H1 (cell line): ENCODE measurements around the gene ETS1. TPM values are rescaled to one million over a fixed set of nuclear protein-coding genes. Genes with fewer than 3 reads are reported as not detected.

ENCODE experiments used
- CEBPB ChIP-seq: IDR thresholded peaks from 2 replicates; pipeline ENCODE4 v1.6.1; 2012; ENCODE audit warnings: low read depth, low read length
- CHD7 ChIP-seq: fragments of 300-600 bp; sonication (generic); IDR thresholded peaks from 2 replicates; pipeline ENCODE4 v1.7.1; 2012; ENCODE audit warnings: low read length, moderate library complexity, mild to moderate bottlenecking, inconsistent platforms; ENCODE audit not compliant: insufficient replicate concordance
- GABPA ChIP-seq: IDR thresholded peaks from 2 replicates; pipeline ENCODE4 v1.6.1; 2011; ENCODE audit warnings: mild to moderate bottlenecking, low read length, moderate library complexity, borderline replicate concordance; ENCODE audit not compliant: insufficient read depth
- KDM4A ChIP-seq: IDR thresholded peaks from one replicate; pipeline ENCODE4 v1.7.1; 2012; ENCODE audit warnings: low read depth, mild to moderate bottlenecking, moderate library complexity, low read length, inconsistent platforms; ENCODE audit not compliant: severe bottlenecking
- KDM5A ChIP-seq: fragments of 200-600 bp; IDR thresholded peaks from 2 replicates; pipeline ENCODE4 v1.7.1; 2012; ENCODE audit warnings: mild to moderate bottlenecking, low read length, inconsistent platforms, mixed read lengths
- PHF8 ChIP-seq: fragments of 200-600 bp; sonication (generic); conservative IDR thresholded peaks from 2 replicates; pipeline ENCODE4 v1.7.1; 2012; ENCODE audit warnings: low read depth, mild to moderate bottlenecking, inconsistent platforms, low read length, moderate library complexity
- RFX5 ChIP-seq: IDR thresholded peaks from 2 replicates; pipeline ENCODE4 v1.6.1; 2011; ENCODE audit warnings: low read depth, low read length, improper control_type of control experiment, borderline replicate concordance
- SP1 ChIP-seq: IDR thresholded peaks from 2 replicates; pipeline ENCODE4 v1.6.1; 2011; ENCODE audit warnings: low read depth, low read length
- SP2 ChIP-seq: IDR thresholded peaks from 2 replicates; pipeline ENCODE4 v1.6.1; 2012; ENCODE audit warnings: mild to moderate bottlenecking, low read length, inconsistent platforms
- SUZ12 ChIP-seq: fragments of 200-600 bp; sonication (generic); IDR thresholded peaks from 2 replicates; pipeline ENCODE4 v1.6.1; 2012; ENCODE audit warnings: mild to moderate bottlenecking, inconsistent platforms, low read length, moderate library complexity, mixed read lengths
- USF2 ChIP-seq: IDR thresholded peaks from 2 replicates; pipeline ENCODE4 v1.6.1; 2011; ENCODE audit warnings: low read length, improper control_type of control experiment
- polyA plus RNA-seq, 7 experiments: library from polyadenylated mRNA; depleted of rRNA in 3 of 7; stranded (reverse) in 5 of 7; unstranded in 2 of 7; fragments of >200 nt in 5 of 7; fragments of 200-250 nt in 2 of 7; gene quantifications; 1 replicate in 5 of 7; 2 replicates in 1 of 7; 4 replicates in 1 of 7; pipeline versions ENCODE4 v1.2.1 to v1.2.3, GENCODE V29; 2011 to 2013; ENCODE audit warnings: missing spikeins in 2 of 7, mixed read lengths in 2 of 7
- total RNA-seq: library from RNA; stranded (reverse); fragmentation: NEBNext Ultra II Directional; extraction: Animal tissue kit (Norgen Biotek cat#: 25700); gene quantifications from 2 replicates; pipeline ENCODE4 v1.2.1, GENCODE V29; 2021

The ETS1 gene
- total and polyA plus RNA-seq, 2 of the 8 experiments (the other 6 are each of a cell fraction or from before 2014, with no cell fraction given) = 10.0 to 35.3 TPM

GRCh38 chr11:128447233-128447632, 140.1 kb downstream of the ETS1 start (continued):
- TF ChIP-seq CHD7 = no peak
- TF ChIP-seq KDM4A = no peak
- no peak for TF ChIP-seq SUZ12
- no peak for TF ChIP-seq PHF8
- TF ChIP-seq RFX5 = no peak
- TF ChIP-seq KDM5A = no peak
- TF ChIP-seq SP1 = no peak
- no peak for TF ChIP-seq CEBPB
- no peak for TF ChIP-seq GABPA
- TF ChIP-seq USF2 = no peak
- TF ChIP-seq SP2 = no peak
